Psoas muscle (tissue), 8 donors: ENCODE measurements around the gene NOLC1. TPM values are rescaled to one million over a fixed set of nuclear protein-coding genes. Genes with fewer than 3 reads are reported as not detected.

ENCODE experiments used
- ATAC-seq, 4 donors: fragments of 200-7000 bp; cut with Tn5 transposase; one replicate each; pipeline ENCODE4 v1.9.1; 2020; ENCODE audit warnings: moderate library complexity in 3 of 4, mild to moderate bottlenecking in 2 of 4
- DNase-seq, 2 donors: peaks; one replicate each; pipeline ENCODE4 v3.0.0-alpha.2; 2020
- H3K27ac ChIP-seq: fragments of 200-600 bp; one replicate; pipeline ENCODE4 v1.8.0; 2022
- H3K27me3 ChIP-seq, 3 donors: fragments of 200-600 bp in 1 of 3; one replicate each; pipeline versions ENCODE4 v1.6.1 to v1.8.0; 2013 to 2022; ENCODE audit warnings: low read length in 2 of 3, mild to moderate bottlenecking in 2 of 3, moderate library complexity in 1 of 3; ENCODE audit not compliant: insufficient read depth in 3 of 3
- H3K36me3 ChIP-seq, 2 donors: fragments of 200-600 bp in 1 of 2; one replicate each; pipeline versions ENCODE4 v1.6.1 to v1.8.0; 2013 to 2022; ENCODE audit warnings: low read depth in 1 of 2, mild to moderate bottlenecking in 1 of 2, moderate library complexity in 1 of 2; ENCODE audit not compliant: insufficient read depth in 1 of 2
- H3K4me1 ChIP-seq: fragments of 200-600 bp; one replicate; pipeline ENCODE4 v1.8.0; 2022
- H3K4me3 ChIP-seq: fragments of 200-600 bp; one replicate; pipeline ENCODE4 v1.8.0; 2022; ENCODE audit warnings: mild to moderate bottlenecking
- H3K9me3 ChIP-seq: fragments of 200-600 bp; one replicate; pipeline ENCODE4 v1.8.0; 2022
- CTCF ChIP-seq: fragments of 200-600 bp; IDR thresholded peaks from one replicate; pipeline ENCODE4 v1.8.0; 2022; ENCODE audit warnings: antibody characterized with exemption
- WGBS, 3 donors: extraction: QIAGEN DNeasy Blood & Tissue Kit; methylation state at CpG; one replicate each; pipeline versions ENCODE4 v1.1.6 to v1.1.7; 2013; 5-methylcytosine and 5-hydroxymethylcytosine counted together
- intact Hi-C, 2 donors: fragments of 100-400 bp; cut with DNase I; formaldehyde crosslinking; loops; one replicate each; pipeline versions ENCODE4 v1.11.0 to v1.14.2; 2022
- polyA plus RNA-seq, 3 donors: library from polyadenylated mRNA; stranded (reverse); fragments of 200-250 nt; gene quantifications; one replicate each; pipeline ENCODE4 v1.2.3, GENCODE V29; 2013
- total RNA-seq, 4 donors: library from RNA; stranded (reverse); fragmentation: NEBNext Ultra II Directional in 2 of 4; extraction: Animal tissue kit (Norgen Biotek cat#: 25700) in 2 of 4; gene quantifications; one replicate each; pipeline versions ENCODE4 v1.2.1 to v1.2.4, GENCODE V29; 2021 to 2023
- donor health status: healthy with polysubstance abuse.
- donor health status: DM: no; HTN: no; CAD: no; lungs with moderate emphysema.
- donor health status: Bipolar disorder and iron deficiency.
- donor health status: healthy.
- donor health status: DM: yes; HTN: yes; CAD: no.
- donor health status: DM: no; HTN: no; CAD: no.
- donor health status: DM: no; HTN: no; CAD: no.
- donor health status: DM: yes; HTN: yes; CAD: no.

The NOLC1 gene
- total and polyA plus RNA-seq, 7 donors, result 25.8 to 86.1 (median 57.6) TPM

GRCh38 chr10:102140913-102141540 is 11.2 kb upstream of the NOLC1 start:
- ATAC-seq (no peak), DNase-seq (no peak)
- no peak overlapping the region for H3K4me3 ChIP-seq
- no peaks in the 10 kb centered on the region for H3K27me3 ChIP-seq
- TF ChIP-seq CTCF, result no peak
- H3K9me3 ChIP-seq, result no peaks in the 10 kb centered on the region
- H3K4me1 ChIP-seq, result peaks cover 9% of the 10 kb centered on the region
- intact Hi-C loops, result no loop called here
- H3K36me3 ChIP-seq, result peaks cover 0 to 86% of the 10 kb centered on the region in 2 donors
- no peak overlapping the region for H3K27ac ChIP-seq
- 89 to 91% (median 90%) methylated on average over 5 of the region's 5 CpGs for WGBS, 3 donors

GRCh38 chr10:102141583-102142107 is 10.5 kb upstream of the NOLC1 start:
- TF ChIP-seq CTCF, result no peak
- 89 to 90% (median 89%) methylated on average over 4 of the region's 4 CpGs for WGBS, 3 donors
- Histone ChIP-seq H3K4me1 (peaks cover 2% of the 10 kb centered on the region), H3K9me3 (no peaks in the 10 kb centered on the region), H3K36me3 (peaks cover 0 to 89% of the 10 kb centered on the region in 2 donors), H3K4me3 (no peak overlapping the region), H3K27me3 (no peaks in the 10 kb centered on the region), H3K27ac (no peak overlapping the region)
- ATAC-seq (no peak), DNase-seq (no peak)
- intact Hi-C loops, result no loop called here

- 88 to 89% (median 88%) methylated on average over 17 of the region's 17 CpGs for WGBS, 3 donors
- intact Hi-C loops, result no loop called here
- H3K27ac ChIP-seq, result no peak overlapping the region
- no peak overlapping the region for H3K4me3 ChIP-seq
- H3K9me3 ChIP-seq, result no peaks in the 10 kb centered on the region
- no peak for TF ChIP-seq CTCF
- H3K27me3 ChIP-seq, result no peaks in the 10 kb centered on the region
- no peak for DNase-seq
- H3K36me3 ChIP-seq, result peaks cover 3 to 86% of the 10 kb centered on the region in 2 donors
- no peaks in the 10 kb centered on the region for H3K4me1 ChIP-seq
- ATAC-seq, result no peak
Observed at GRCh38 chr10:102146971-102147428, 5.2 kb upstream of the NOLC1 start.

GRCh38 chr10:102147561-102147960 is 4.6 kb upstream of the NOLC1 start:
- H3K27ac ChIP-seq, result no peak overlapping the region
- no peak overlapping the region for H3K4me3 ChIP-seq
- intact Hi-C loops, result no loop called here
- H3K36me3 ChIP-seq, result peaks cover 3 to 80% of the 10 kb centered on the region in 2 donors
- no peaks in the 10 kb centered on the region for H3K4me1 ChIP-seq
- ATAC-seq (no peak), DNase-seq (no peak)
- H3K27me3 ChIP-seq, result no peaks in the 10 kb centered on the region
- WGBS, 3 donors, result 92 to 100% (median 96%) methylated on average over 1 of the region's 1 CpG
- no peak for TF ChIP-seq CTCF
- no peaks in the 10 kb centered on the region for H3K9me3 ChIP-seq
